HG03139 (cell line): ENCODE data around the gene SLC49A3.

ENCODE experiments used
- ATAC-seq: cut with Tn5 transposase; IDR thresholded peaks from one replicate; pipeline ENCODE4 v1.9.1; 2021; ENCODE audit not compliant: unreplicated experiment

SLC49A3 gene

DNA sequence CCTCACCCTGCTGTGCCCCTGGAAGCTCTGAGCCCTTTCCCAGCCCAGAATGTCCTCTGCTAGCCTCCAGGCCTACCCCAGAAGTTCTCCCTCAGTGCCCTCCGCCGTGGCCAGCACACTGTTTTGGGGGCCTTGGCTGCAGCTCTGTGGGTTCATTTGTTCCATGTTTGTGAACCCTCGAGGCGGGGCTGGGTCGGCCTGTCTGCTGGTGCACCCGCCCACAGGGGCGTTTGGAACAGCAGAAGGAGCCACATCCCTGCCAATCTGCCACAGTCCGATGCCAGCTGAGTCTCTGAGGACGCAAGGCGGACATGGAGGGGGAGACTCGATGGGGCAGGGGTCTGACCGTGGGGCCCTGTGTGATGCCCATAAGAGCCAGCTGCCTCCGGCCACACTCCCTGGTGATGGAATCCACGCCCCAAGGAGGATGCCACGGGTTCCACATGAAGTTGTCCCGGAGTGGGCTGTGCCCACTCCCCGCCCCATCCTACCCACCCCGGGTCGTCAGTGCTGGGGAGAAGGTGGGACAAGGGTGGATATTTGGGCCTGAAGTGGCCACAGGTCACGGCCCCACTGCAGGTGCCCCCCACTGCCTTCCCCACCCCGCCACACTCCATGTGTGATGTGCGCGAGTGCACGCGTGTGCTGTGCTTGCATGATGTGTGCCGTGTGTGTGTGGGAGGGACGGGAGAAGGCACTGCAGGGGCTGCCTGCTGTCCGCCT is 22.0 kb downstream of the SLC49A3 start:
- no peak for ATAC-seq

DNA sequence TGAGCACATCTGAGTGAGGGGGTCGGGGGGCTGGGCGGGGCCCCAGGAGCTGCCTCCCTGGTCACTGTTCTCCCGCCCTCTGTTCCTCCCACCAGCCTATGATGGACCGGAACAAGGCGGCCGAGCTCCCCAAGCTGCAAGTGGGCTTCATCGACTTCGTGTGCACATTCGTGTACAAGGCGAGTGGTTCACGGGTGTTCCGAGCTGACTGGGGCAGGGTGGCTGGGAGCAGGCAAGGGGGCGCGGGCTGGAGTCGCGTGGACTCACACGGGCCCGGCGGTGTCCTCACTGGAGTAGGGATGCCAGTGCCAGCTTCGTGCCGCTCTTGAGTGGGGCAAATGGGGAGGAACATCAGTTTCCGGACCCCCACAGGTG is 22.5 kb downstream of the SLC49A3 start:
- ATAC-seq = no peak

DNA sequence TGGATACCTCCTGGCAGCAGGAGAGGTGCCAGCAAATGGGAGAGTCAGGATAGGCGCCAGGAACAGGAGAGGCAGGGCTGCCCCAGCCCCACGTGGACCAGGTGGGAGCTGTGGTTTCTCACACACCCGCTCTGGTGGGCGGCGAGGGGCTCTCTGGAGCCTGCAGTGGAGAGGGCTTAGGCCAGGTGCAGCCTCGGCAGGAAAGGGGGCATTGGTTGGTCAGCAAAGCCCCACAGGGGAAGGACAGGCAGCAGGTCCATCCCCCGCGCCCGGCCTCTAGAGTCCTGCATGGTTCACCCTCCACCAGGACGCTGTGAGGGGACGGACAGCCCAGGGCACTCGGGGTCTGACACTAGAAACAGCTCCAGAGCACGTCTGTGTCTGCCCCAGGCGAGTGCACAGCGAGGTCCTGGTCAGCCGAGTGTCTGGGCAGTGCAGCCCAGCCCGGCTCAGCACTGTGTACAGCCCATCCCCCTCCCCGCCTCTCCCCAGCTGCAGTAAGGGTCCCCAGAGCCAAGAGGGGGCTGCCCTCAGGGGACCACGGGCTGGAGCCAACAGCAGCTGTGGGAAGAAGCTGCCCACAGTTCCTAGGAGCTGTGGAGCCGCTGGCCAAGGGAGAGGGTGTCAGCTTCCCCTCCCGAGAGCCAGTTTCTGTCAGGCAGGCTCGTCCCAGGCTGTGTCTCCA is 23.1 kb downstream of the SLC49A3 start:
- ATAC-seq = no peak

DNA sequence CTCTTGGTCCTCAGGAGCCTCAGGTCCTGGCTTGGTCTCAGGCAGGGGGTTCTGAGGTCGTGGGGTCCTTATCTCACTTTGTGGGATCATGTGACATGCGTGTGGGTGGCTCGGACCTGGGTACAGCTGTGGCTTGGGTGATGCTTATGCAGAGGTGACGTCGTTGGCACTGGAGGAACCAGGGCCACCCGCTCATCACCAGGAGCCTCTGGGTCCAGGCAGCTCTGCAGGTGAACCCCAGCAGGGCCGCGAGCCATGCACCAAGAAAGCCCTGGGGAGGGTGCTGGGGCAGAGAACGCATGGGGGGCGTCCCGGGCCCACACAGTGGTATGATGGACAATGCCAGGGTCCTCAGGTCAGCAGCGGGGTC is 23.6 kb downstream of the SLC49A3 start:
- no peak for ATAC-seq

DNA sequence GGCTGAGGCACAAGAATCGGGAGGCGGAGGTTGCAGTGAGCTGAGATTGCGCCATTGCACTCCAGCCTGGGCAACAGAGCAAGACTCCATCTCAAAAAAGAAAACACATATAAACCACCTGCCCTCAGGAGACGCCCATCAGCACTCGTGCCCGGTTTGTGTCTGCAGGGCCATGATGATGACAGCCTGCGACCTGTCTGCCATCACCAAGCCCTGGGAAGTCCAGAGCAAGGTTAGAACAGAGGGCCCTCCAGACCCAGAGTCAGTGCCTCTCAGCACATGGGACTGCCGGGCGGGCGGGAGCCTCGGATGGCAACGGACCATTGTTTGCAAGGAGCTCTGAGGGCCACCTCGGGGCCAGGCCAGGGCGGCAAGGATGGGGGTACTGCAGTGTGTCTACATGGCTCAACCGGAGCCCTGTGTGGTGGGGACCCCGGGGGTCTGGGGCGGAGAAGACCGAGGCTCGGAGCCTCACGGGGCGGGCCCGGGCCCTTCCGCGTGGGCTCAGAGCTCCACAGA is 24.2 kb downstream of the SLC49A3 start:
- ATAC-seq = no peak

DNA sequence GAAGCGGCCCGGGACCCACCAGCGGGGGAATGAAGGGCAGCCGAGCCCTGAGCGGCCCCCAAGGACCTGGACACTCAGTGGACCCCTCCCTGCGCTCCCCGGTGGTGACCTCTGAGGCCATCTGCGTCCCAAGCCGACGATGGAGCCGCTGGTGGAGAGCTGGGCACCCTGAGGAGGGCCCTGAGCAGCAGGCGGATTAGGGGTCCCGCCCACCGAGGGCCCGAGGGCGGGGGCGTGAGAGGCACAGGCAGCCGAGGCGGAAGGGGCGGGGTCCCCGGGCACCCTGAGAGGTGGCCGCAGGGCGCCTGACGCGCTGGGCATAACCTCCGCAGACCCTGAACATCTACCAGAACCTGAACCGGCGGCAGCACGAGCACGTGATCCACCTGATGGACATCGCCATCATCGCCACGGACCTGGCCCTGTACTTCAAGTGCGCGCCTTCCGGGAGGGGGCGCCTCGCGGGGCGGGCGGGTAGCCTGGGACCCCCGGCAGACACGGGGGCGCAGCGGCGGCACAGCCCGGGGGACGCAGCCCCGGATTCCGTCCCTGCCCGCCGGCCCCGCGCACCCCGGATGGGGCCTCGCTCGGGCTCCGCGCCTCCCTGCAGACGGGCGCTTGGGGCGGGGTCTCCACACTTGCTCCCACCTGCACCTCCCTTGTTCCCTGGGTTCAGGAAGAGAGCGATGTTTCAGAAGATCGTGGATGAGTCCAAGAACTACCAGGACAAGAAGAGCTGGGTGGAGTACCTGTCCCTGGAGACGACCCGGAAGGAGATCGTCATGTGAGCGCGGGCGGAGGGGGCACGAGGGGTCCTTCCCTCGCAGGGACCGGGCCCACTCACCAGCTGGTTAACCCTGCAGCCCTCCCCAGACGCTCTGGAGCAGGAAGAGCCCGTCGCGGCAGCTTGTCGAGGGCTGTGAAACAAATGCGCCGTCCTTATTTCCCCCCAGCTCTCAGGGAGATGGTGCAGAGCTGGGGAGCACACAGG is 25.2 kb downstream of the SLC49A3 start:
- no peak for ATAC-seq

DNA sequence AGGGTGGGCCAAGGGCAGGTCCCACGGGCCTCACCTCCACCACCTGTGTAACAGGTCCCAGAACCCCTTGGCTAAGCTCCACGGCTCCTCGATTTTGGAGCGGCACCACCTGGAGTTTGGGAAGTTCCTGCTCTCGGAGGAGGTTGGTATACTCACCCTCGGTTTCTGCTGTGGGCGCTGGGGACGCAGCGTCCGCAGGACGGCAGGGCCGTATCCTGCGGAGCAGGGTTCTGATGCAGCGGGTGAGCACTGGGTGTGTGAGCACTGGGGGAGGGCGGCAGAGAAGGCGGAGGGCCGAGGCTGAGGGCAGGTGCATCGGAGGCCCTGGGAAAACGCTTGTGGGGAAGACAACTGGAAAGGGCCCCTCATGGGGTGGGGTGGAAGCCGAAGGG is 25.9 kb downstream of the SLC49A3 start:
- no peak for ATAC-seq

DNA sequence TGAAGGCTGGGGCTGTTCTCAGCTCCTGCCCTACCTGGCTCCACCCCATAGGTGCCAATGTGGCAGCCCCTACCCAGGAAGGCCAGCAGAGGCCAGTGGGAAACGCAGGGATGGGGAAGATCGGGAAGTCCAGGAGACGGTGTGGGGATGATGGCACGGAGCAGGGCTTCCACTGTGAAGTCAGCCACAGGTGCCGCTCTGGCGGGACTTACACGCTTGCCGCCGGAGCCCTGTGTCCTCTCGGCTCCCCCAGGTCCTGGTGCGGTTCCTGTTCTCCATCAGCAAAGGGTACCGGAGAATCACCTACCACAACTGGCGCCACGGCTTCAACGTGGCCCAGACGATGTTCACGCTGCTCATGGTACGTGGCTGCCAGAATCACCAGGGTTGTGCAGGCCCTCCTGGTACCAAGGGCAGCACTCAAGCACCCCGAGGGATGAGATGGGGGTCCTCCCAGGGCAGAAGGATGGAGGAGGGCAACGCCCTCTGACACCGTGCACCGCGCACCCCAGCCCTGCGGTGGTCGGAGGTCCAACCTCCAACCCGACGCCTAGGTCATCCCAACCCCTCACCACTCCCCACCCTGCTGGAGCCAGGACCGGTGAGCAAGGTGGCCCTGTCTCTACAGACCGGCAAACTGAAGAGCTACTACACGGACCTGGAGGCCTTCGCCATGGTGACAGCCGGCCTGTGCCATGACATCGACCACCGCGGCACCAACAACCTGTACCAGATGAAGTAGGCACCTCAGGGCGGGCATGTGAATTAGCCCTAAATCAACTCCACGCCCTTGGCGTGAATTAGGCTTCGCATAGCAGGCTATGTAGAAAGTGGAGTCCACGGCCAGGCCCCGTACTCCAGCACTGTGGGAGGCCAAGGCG is 26.8 kb downstream of the SLC49A3 start:
- no peak for ATAC-seq

DNA sequence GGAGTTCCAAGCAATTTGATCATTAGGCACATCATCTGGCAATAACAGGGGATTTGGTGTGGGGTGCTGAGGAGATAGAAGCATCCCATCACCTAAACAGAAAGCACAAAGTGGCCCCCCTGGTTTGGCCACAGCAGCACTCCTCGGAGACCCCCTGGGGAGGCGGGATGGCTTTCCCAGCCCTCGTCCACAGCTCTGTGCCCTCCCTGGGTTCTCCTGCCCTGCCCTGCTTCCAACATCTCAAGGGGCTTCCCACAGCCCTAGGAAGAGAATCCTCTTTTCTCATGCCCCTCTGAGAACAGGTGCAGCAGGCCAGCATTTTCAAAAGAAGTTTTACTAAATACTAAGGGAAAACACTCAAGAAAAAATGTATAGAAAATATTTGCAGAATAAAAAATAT is 27.7 kb downstream of the SLC49A3 start:
- no peak for ATAC-seq

DNA sequence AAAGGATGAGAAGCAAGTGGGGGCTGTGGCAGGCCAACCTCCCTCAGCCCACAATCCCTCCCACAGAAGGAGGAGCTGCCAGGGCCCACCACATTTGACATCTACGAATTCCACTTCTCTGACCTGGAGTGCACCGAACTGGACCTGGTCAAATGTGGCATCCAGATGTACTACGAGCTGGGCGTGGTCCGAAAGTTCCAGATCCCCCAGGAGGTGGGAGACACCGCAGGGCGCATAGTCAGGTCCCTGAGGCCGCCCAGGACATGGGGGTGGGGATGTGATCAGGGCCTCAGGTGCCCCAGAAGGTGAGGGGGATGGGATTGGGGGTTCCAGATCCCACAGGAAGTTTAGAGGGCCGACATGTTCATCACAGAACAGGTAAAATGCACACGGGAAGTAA is 28.6 kb downstream of the SLC49A3 start:
- ATAC-seq = no peak

DNA sequence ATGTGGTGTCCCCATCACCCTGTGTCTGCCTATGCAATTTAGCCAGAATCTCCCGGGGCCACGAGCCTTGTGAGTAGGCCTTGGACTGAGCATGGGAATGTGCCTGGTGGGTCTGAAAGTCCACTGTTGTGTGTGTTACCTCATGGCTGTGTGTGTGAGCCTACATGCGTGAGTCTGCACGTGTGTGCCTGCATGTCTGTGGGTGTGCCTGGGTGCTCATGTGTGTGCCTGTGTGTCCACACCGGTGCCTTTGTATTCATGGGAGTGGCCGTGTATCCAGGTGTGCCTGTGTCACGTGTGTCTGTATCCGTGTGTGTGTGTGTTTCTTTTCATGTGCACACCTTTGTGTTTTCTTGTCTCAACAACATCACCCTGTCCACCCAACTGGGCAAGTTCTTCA is 29.1 kb downstream of the SLC49A3 start:
- ATAC-seq = no peak

DNA sequence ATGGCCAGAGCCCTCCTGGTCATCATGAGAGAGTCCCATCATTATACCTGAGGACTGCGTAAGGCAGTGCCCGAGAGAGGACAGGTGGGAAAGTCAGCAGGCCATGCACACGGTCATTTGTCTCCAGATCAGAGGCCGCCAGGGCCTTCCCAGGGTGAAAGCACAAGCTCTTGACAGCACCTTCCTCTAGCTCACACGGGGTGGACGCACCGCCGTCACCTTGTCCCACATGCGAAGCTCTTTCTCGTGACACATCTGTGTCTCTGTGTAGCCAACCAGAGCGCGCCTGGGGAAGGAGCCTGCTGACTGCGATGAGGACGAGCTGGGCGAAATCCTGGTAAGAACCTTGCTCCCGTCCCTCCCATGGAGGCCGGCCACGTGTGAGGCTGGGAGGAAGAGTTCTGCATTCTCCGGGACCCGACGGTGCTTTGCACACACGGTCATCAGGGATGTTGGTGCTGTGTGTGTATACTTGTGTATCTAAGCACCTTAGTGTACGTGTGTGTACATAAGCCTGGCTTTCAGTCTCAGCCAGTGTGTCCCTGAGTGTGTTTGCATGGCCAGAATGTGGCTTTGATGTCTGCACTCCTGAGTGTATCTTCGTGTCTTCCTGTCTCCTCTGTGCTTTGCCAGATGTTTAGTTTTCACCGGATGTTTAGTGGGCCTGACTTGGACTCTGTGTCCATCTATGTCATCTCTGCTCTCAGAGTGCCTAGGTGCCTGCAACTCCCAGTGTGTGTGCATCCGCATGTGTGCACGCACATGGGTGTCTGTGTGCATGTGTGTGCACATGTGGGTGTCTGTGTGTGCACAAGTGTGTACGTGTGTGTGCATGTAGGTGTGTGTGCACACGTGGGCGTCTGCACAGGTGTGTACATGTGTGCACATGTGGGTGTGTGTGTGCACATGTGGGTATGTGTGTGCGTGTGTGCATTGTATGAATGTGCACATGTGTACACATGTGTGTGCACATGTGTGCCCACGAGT is 30.0 kb downstream of the SLC49A3 start:
- no peak for ATAC-seq

DNA sequence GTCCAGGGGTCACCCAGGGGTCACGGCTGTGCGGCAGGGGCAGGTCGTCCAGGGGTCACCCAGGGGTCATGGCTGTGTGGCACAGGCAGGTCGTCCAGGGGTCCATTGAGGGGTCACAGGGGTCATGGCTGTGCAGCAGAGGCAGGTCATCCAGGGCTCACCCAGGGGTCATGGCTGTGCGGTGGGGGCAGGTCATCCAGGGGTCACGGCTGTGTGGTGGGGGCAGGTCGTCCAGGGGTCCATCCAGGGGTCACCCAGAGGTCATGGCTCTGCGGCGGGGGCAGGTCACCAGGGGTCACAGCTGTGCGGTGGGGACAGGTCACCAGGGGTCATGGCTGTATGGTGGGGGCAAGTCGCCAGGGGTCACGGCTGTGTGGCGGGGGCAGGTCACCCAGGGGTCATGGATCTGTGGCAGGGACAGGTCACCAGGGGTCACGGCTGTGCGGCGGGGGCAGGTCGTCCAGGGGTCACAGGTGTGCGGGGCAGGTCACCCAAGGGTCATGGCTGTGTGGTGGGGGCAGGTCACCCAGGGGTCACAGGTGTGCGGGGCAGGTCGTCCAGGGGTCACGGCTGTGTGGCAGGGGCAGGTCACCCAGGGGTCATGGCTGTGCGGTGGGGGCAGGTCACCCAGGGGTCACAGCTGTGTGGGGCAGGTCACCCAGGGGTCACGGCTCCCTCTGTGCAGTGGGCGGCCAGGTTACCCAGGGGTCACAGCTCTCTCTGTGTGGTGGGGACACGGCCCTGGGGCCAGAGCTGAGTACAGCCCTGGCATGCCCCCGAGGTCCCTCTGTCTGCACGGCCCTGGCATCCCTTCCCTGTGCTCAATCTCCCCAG is 30.9 kb downstream of the SLC49A3 start:
- no peak for ATAC-seq

DNA sequence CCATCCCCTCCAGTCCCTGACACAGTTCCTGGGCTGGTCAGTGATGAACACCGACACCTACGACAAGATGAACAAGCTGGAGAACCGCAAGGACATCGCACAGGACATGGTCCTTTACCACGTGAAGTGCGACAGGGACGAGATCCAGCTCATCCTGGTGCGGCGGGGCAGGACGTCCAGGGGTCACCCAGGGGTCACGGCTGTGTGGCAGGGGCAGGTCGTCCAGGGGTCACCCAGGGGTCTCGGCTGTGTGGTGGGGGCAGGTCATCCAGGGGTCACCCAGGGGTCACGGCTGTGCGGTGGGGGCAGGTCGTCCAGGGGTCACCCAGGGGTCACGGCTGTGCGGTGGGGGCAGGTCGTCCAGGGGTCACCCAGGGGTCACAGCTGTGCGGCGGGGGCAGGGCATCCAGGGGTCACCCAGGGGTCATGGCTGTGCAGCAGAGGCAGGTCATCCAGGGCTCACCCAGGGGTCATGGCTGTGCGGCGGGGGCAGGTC is 31.6 kb downstream of the SLC49A3 start:
- no peak for ATAC-seq

DNA sequence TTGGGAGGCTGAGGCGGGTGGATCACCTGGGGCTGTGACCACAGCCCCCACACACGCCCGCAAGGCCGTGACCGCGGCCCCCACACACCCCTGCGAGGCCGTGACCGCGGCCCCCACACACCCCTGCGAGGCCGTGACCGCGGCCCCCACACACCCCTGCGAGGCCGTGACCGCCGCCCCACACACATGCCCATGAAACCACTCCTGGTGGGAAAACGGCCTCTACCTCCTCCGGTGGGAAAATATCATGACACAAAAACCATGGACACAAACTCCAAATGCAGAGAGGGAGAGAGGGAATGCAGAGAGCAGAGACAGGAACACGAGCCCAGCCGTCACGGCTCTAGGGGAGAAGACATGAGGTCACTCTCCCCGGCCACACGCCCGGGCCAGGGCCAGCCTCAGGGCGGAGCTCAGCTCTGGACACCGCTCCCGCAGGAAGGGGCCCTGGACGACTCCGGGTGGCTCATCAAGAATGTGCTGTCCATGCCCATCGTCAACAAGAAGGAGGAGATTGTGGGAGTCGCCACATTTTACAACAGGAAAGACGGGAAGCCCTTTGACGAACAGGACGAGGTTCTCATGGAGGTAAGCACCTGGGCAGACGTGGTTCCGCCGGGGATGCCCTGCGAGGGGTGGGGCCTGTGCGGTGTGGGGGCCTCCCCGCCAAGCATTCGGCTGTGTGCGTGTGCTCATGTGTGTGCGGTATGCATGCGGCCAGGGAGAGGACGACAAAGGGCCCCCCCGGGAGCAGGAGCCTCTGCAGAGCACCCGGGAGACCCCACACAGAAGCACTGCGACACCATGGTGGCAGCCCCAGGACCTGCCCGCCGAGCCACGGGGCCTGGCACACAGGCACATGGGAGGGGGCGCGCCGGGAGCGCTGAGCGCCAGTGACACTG is 32.3 kb downstream of the SLC49A3 start:
- no peak for ATAC-seq

DNA sequence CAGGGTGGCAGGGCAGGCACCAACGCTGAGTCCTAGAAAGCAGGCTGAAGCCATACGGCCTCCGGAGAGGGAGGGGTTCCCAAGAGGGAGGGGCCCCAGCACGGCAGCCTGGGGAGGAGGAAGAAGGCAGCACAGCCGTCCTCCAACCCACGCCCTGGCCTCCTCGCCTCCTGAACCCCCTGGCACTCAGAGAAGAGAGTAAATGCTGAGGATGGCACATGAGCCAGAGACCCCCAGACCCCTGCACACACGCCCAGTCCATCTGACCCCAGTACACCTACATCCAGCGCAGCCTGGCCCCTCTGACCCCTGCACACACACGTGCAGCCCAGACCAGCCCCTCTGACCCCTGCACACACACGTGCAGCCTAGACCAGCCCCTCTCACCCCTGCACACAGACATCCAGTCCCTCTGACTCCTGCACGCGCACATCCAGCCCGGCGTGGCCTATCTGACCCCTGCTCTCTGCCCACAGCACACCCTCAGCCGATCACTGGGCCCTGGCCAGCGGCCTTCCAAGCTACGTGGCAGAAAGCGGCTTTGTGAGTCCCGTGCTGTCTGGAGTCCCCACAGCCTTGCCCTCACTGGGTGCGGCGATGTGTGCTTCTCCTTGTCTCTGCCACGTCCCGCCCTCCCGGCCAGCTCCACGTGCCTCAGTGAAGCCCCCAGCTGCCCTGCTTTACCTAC is 33.3 kb downstream of the SLC49A3 start:
- no peak for ATAC-seq
